Measurements from ENCODE around the gene HEMGN. TPM values are rescaled to one million over a fixed set of nuclear protein-coding genes. Genes with fewer than 3 reads are reported as not detected.

HEMGN gene
- total and polyA plus RNA-seq, 2 of the 4 experiments (the other 2 are of a cell fraction), result not detected

GRCh38 chr9:97900738-97901565 lies 37.0 kb downstream of the HEMGN start:
- Histone ChIP-seq H2AK5ac (ENCODE audit: low read depth, low read length) (no peak overlapping the region), H3K27me3 (ENCODE audit: control insufficient read depth, insufficient read depth, low read length) (no peaks in the 10 kb centered on the region), H3K79me1 (ENCODE audit: low read depth in 1 of 2, low read length in 2 of 2) (peaks cover 6 to 8% of the 10 kb centered on the region in 2 experiments; a peak in 1 of 4 replicates), H4K91ac (ENCODE audit: insufficient read depth, low read depth, low read length) (no peak overlapping the region), H2BK15ac (ENCODE audit: low read depth, low read length) (no peak overlapping the region), H3K36me3 (ENCODE audit: control insufficient read depth, insufficient read depth, low read length) (no peaks in the 10 kb centered on the region; the same call in 1 of the 2 replicates), H2BK120ac (ENCODE audit: low read depth, low read length) (no peak overlapping the region), H3K4me2 (ENCODE audit: low read depth, low read length) (no peak overlapping the region), H4K8ac (ENCODE audit: low read depth in 2 of 2, low read length in 2 of 2) (no peak overlapping the region), H3K27ac (ENCODE audit: insufficient read depth, low read length) (no peak overlapping the region), H3K4ac (ENCODE audit: low read depth, low read length) (no peak overlapping the region), H3K23ac (ENCODE audit: low read depth, low read length) (no peak overlapping the region), H2BK20ac (ENCODE audit: low read depth, low read length) (no peak overlapping the region), H3K14ac (replicated peaks; ENCODE audit: low read depth, low read length) (no peak overlapping the region), H3K4me3 (ENCODE audit: insufficient read depth, low read depth, low read length) (no peak overlapping the region), H3K18ac (ENCODE audit: low read depth, low read length) (no peak overlapping the region), H2AFZ (replicated peaks; ENCODE audit: low read length, poor library complexity) (no peak overlapping the region), H2BK5ac (ENCODE audit: low read depth, low read length, poor library complexity, severe bottlenecking) (no peak overlapping the region), H3K4me1 (ENCODE audit: control insufficient read depth, insufficient read depth, low read length) (no peaks in the 10 kb centered on the region), H2AK9ac (replicated peaks; ENCODE audit: low read depth, low read length, poor library complexity) (no peak overlapping the region), H3K9me3 (ENCODE audit: control insufficient read depth, insufficient read depth, low read length) (no peaks in the 10 kb centered on the region), H3K9ac (ENCODE audit: low read depth, low read length) (no peak overlapping the region), H4K20me1 (ENCODE audit: insufficient read depth, low read length) (0 out of 2 replicates have a peak, but pooled peaks cover 3% of the 10 kb centered on the region), H3K56ac (ENCODE audit: extremely low read depth, insufficient read depth, low read length) (no peak overlapping the region), H3K9me1 (ENCODE audit: insufficient read depth, low read length) (peaks cover 2% of the 10 kb centered on the region; the same call in 1 of the 2 replicates), H4K5ac (ENCODE audit: low read depth, low read length) (no peak overlapping the region)
- TF ChIP-seq BHLHE40 (IDR thresholded peaks at IDR 0.05; ENCODE audit: low read depth, low read length), result no peak
- peak; percentile 74 for TF ChIP-seq RAD21 (IDR thresholded peaks at IDR 0.05; ENCODE audit: low read length)
- TF ChIP-seq FOS (IDR thresholded peaks at IDR 0.05; ENCODE audit: low read depth, low read length), result no peak
- peak; percentile 76 for TF ChIP-seq SMC3 (IDR thresholded peaks at IDR 0.05; ENCODE audit: low read depth, low read length)
- peak; percentile 72 for TF ChIP-seq CTCF (conservative IDR thresholded peaks at IDR 0.05; ENCODE audit: low read depth, low read length)
- peak; percentile 74 for ATAC-seq (ENCODE audit: low read depth)
- WGBS, 2 experiments (ENCODE audit: extremely low coverage in 2 of 2, insufficient read length in 1 of 2), result 100% methylated on average over 1 of the region's 5 CpGs; no CpG with 5 or more reads in 1 of the 2 experiments
- POLR2A ChIA-PET (ENCODE audit: unreplicated experiment), result no interaction called here
- DNase-seq, result peak; percentile 55
- in situ Hi-C loops (cut with MboI; ENCODE audit: low sequenced_read_pairs), result loop anchor here (5.0 kb wide), 1 partner anchor 189 kb away; no protein-coding TSS in a partner anchor
- dilution Hi-C loops (cut with HindIII; ENCODE audit: low sequenced_read_pairs, unreplicated experiment), result no loop called here
- CTCF ChIA-PET, result interaction anchor here (0.7 to 1.9 kb wide), 12 partner anchors 9 to 204 kb away, joined by 3 to 9 read pairs (median 4); partner anchors contain the start of gene XPA
- intact Hi-C loops (cut with micrococcal nuclease), result loop anchor here (1.0 kb wide), 1 partner anchor 191 kb away; no protein-coding TSS in a partner anchor
- no TSS peak for BruUV-seq (replicated peaks)
